Spleen (tissue), 7 donors: ENCODE results near the gene RILPL1.

ENCODE experiments used
- POLR2A ChIP-seq, 3 donors: fragments of 450-650 bp; IDR thresholded peaks; one replicate each; pipeline ENCODE4 v1.5.1; 2017; ENCODE audit warnings: antibody characterized with exemption in 3 of 3, mild to moderate bottlenecking in 1 of 3
- TF ChIP-seq, protein P1 (sequence below), 11 experiments: fragments of 200-600 bp in 7 of 11; fragments of 450-650 bp in 4 of 11; sonication (generic) in 4 of 11; IDR thresholded peaks in 8 of 11; conservative IDR thresholded peaks in 3 of 11; 1 replicate in 7 of 11; 2 replicates in 4 of 11; pipeline versions ENCODE4 v1.4.0 to v1.8.0; 2016 to 2021; ENCODE audit warnings: antibody characterized with exemption in 11 of 11, inconsistent platforms in 4 of 11, mild to moderate bottlenecking in 1 of 11
- donor health status: DM: no; HTN: no; CAD: no; lungs with moderate emphysema.
- donor health status: DM: no; HTN: no; CAD: no.
- donor health status: DM: no; HTN: no; CAD: no.

DNA sequence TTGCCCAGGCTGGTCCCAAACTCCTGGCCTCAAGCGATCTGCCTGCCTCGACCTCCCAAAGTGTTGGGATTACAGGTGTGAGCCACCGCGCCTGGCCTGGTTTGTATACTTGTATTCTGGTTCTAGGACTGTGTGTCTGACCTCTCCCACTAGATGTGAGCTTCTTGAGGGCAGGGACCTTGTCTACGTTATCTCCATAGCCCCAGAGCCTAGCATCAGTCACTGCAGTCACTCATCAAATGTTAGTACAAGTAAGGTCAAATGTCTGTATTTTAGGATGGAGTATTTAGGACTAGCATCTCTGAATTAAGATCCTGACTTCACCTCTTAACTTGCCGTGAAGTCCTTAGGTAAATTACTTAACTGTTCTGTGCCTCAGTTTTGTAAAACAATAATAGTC is 99.9 kb downstream of the RILPL1 start:
- TF ChIP-seq, protein P1, sequence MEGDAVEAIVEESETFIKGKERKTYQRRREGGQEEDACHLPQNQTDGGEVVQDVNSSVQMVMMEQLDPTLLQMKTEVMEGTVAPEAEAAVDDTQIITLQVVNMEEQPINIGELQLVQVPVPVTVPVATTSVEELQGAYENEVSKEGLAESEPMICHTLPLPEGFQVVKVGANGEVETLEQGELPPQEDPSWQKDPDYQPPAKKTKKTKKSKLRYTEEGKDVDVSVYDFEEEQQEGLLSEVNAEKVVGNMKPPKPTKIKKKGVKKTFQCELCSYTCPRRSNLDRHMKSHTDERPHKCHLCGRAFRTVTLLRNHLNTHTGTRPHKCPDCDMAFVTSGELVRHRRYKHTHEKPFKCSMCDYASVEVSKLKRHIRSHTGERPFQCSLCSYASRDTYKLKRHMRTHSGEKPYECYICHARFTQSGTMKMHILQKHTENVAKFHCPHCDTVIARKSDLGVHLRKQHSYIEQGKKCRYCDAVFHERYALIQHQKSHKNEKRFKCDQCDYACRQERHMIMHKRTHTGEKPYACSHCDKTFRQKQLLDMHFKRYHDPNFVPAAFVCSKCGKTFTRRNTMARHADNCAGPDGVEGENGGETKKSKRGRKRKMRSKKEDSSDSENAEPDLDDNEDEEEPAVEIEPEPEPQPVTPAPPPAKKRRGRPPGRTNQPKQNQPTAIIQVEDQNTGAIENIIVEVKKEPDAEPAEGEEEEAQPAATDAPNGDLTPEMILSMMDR (IDR thresholded peaks at IDR 0.05 in 8 of 11, conservative IDR thresholded peaks at IDR 0.05 in 3 of 11) = no peak
- no peak for TF ChIP-seq POLR2A (IDR thresholded peaks at IDR 0.05)
